HG03565 (cell line): Measurements from ENCODE around the gene SLA2.
"Not testable (repeated sequence)": the region's sequence is repeated elsewhere in the genome, so short reads cannot be mapped to it uniquely, and the experiment has no call there.

Source experiments
- ATAC-seq: cut with Tn5 transposase; IDR thresholded peaks from one replicate; pipeline ENCODE4 v1.9.1; 2021; ENCODE audit warnings: mild to moderate bottlenecking, moderate library complexity; ENCODE audit not compliant: unreplicated experiment

SLA2 gene

DNA sequence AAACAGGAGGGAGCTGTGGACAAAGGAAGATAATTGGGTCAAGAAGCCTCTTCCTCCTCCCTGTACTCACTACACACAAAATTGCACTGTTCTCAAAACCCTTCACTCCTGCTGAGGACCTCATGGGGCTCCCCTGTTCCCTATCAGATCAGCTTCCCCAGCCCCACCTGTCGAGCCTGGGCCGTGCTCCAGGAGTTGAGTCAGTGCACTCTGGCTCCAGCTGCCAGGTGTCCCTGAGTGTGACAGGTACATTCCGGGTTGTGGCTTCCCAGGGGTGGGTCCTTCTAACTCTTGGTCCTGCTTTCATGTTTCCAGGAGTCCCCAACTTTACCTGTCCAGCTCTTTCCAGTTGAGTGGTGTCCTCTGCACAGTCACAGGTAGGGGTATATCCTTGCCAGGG is 32.0 kb downstream of the SLA2 start:
- ATAC-seq: no peak

DNA sequence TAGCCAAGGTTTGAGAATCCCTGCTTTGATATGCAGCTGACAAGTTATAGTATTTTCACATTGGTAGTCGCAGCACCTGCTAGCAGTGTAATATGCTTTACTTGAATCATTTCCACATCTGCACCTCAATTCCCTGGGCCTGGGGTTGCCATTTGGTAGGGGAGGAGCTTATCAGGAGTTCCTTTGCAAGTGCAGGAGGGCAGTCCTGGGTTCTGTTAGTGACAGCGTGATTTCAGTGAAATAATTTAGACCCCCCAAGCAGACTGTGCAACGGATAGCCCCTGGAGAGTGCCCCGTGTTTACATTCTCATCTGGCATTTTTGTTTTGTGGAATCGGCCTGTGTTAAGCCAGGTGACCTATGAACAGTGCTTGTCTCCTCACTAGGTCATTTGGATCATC is 34.4 kb downstream of the SLA2 start:
- ATAC-seq: no peak

DNA sequence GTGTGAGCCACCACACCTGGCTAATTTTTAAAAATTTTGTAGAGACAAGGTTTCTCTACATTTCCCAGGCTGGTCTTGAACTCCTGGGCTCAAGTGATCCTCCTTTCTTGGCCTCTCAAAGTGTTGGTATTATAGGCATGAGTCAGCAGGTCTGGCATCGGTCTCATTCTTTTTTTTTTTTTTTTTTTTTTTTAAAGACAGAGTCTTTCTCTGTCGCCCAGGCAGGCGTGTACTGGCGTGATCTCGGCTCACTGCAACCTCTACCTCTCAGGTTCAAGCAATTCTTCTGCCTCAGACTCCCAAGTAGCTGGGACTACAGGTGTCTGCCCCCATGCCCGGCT is 37.6 kb downstream of the SLA2 start:
- ATAC-seq: not testable (repeated sequence)

DNA sequence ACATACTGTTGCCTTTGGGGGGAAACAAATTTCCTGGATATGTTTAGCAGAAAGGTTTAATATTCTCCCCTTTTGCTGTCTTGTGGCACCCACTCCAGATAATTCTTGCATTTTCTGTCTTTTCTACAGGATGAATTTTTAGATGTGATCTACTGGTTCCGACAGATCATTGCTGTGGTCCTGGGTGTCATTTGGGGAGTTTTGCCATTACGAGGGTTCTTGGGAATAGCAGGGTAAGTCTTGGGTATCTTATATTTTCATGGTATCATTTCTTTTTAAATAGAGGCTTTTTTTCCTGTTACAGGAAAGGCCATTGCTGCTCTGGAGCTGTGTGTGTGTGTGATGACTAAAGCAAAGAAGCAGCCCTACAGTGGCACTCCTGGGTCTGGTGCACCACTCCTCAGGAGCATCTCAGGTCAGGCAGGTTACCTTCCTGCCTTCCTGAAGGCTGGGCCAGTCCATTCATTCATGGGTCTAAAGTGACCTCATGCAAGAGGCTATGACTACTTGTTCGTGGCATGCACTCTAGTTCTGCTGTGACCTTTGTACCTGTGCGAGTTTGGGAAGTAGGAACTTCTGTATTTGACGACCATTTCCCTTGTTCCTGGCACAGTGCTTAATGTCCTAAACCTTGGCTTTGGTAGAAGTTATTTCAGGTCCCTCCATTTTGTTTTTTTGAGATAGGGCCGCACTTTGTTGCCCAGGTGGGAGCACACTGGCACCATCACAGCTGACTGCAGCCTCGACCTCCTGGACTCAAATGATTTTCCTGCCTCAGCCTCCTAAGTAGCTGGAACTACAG is 38.2 kb downstream of the SLA2 start:
- no peak for ATAC-seq

DNA sequence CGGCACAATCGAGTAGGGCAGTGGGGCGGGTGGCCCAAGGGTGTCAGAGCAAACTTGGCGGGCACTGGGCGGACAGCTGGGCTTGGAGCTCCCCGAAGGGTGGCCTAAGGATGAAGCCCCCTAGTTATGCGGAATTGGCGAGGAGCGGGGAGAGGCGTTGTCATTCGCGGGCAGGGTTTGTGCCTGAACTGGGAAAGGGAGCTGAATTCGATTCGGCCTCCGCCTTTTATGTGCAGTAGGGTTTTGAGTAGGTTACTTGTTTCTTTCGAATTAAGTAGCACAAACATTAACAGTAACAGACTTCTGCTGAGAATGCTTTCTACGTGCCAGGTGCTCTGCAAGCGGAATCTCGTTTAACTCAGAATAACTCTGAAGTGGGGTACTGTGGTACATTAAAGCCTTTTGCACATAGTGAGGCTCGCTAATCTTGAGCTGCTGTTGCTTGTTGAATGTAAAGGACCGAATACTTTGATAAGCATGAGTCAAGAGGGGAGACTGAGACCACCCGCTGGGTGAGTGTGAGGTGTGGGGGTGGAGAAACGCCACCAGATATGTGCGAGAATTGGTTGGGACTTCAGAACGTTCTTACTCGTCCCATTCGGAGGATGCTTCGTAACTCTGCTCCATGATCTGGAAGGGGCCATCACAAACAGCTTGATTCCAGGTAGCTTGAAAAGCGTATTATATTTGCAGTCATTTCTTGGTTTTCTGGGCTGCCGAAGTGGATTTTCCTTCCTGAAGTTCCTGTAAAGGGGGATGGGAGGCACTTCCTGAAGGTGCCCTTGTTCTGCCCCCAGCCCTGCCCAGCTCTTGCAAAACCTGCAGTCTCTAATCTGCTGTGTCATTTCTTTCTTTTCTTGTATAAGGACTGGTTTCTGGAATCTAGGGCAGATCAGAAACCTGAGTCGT is 39.6 kb downstream of the SLA2 start:
- ATAC-seq: no peak

DNA sequence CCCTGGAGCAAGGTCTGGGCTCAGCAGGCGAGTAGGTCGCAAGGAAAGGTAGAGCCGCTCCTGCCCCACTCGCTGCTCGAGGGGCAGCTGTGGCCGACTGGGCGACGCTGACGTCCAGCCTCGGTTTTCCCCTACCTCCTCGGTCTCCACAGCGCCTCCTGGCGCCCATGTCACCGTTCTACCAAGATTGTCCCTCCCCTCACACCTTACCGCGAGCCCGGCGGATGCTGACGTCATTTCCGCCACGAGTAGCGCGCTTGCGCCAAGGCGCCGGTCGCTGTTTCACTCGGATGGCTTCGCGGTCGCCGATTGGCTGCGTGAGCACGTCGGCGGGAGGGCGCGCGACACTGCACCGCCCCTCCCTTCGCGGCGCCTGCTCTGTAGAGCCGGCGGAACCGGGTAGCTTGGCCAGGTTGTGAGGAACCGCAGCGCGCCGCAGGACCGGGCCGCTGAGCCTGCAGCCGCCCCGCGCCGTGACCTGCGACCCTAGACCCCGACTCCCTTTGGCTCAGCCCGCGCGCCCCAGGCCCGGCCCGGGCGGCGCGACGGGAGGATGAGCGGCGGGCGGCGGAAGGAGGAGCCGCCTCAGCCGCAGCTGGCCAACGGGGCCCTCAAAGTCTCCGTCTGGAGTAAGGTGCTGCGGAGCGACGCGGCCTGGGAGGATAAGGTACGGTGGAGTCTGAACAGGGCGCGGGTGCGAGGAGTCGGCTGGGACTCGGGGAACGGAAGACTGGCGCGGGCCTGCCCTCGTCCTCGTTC is 40.4 kb downstream of the SLA2 start, which contains the start of gene RAB5IF:
Gene RAB5IF (plus strand): TSS at position 381 of the 759 bp plus-strand sequence. CDS start 173 bp downstream, at position 554.
- ATAC-seq: peak; percentile 82

DNA sequence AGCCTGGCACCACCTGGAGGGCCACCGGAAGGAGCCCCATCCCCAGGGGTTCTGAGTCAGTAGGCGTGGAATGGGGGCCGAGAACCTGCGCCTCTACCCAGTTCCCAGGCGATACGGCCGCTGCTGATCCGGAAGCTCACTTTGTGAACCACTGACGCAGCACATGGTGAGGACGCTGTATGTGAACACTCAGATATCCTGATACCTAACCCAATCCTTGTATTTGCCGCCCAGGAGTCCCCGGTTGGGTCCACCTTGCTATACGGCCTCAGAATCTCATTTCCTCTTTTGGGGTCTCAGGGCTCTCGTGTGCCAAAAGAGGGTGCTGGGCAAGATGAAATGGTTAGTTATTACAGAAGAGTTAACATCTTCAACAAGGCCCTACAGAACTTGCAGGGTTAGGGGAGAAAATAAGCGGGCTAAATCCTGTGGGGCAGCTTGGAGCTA is 41.0 kb downstream of the SLA2 start:
- ATAC-seq: peak; percentile 18

DNA sequence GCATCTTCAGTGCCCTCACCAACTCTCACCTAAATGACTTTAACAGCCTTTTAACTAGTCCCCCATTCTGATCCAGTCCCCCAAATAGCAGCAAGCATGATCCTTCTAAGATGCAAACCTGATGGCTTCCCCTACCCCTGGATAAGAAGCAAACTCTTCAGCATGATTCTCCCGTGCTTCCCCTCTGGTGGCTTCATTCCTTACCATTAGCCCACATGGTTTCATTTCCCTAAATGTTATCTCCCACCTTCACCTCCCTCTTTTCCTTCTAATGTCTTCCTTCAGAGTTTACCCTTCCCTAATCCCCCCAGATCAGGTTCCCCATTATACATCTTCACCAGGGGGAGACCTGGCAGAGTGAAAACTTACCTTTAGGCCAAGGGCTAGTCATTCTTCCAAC is 44.5 kb downstream of the SLA2 start:
- ATAC-seq: no peak

DNA sequence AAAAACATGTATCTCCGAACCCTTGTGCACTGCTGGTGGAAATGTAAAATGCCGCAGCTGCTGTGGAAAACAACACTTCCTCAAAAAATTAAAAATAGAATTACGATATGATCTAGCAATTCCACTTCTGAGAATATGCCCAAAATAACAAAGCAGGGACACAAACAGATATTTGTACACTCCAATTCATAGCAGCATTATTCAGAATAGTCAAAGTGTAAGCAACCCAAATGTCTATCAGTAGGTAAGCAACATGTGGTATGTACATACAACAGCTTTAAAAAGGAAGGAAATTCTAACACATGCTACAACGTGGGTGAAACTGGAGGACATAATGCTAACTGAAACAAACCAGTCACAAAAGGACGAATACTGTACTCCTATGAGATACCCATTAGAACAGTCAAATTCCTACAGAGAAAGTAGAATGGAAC is 46.1 kb downstream of the SLA2 start:
- ATAC-seq: no peak

DNA sequence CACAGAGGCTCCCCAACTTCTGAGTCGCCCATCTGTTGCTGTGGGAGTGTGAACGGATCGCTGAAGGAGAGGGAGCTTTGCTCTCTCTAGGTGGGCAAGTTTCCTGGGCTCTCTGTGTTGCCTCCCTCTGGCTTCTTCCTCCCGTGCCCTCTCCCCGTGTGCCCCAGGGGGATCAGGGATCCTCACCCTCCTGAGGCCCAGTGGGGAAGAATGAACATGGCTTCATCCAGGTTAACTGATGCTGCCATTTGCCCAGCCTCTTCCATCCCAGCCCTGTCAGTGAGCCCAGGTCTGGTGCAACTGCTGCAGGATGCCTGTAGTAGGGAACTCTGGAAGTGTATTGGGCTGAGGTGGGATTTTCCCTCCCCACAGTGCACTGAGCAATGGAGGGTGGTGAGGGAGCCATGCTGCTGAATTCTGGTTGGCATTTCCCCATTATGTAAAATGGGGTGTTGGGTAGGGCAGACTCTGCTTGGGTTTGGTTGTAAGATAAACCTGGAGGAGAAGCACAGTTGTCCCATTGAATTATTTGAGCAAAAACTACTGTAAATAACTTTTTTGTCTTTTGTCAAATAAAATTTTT is 52.6 kb downstream of the SLA2 start:
- ATAC-seq: no peak

DNA sequence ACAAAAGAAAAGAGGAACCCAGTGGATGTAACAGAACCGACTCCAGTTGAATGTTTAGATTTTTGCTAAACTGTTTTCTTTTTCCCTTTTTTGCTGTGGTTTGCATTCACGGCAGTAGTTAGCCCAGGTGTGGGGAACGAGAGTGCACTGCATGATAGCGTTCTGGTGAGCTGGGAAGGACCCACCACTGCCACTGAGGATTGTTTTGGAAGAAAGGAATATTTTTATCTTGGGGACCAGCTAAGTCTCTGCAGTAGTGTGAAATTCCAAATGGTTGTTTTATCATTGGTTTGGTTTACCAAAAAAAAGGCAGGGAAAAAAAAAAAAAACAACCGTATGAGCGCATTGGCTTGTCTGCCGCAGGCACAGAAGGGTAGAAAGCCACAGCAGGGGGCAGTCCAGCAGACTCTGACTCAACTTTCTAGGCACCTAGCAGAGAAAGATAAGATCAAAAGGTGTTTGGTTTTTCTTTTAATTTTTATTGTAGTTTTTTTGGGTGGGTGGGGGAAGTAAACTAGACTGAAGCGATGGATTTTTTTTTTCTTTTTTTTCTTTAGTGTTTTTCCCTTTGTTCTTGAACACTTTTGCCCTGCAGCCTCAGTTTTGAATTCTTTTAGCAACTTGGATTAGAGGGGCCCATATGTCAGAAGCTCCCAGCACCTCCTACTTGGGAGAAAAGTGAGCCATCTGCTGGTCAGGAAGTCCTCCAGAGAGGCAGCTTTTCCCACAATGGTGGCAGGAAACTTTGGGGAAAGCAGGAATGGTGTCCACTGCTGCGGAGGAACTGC is 53.9 kb downstream of the SLA2 start:
- ATAC-seq: no peak

DNA sequence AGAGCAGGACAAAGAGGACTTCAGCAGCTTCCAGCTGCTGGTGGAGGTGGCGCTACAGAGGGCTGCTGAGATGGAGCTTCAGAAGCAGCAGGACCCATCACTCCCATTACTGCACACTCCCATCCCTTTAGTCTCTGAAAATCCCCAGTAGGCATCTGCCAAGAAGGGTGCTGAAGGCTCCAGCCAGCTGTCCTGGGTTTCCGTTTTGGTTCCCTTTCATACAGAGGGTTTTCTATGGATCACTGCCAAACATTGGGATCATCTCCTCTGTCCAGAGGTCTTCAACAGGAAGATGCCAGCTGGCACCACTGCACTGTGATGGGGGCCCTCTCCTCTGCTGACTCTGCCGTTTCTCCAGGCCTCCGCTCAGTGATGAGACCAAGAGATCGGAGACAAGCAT is 54.7 kb downstream of the SLA2 start:
- ATAC-seq: no peak

DNA sequence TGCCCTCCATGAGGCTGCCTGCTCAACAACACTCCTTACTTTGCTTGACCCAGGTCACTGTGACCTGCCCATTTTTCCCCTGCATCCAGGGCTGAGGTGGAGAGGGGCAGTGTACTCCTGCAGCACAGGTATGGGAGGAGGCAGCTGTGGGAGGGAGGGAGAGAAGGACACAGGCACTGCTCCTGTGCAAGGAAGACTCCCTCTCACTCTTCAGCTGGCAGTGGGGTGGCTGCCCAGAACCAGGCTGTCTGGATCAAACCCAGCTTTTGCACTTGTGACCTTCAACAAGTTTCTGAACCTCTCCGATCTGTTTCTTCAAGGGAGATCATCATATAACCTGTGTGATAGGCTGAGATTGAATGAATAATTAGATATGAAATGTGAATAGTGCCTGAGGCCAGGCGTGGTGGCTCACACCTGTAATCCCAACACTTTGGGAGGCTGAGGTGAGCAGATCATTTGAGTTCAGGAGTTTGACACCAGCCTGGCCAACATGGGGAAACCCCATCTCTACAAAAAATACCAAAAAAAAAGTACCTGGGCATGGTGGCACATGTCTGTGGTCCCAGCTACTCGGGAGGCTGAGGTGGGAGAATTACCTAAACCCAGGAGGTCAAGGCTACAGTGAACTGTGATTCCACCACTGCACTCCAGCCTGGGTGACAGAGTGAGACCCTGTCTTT is 58.5 kb downstream of the SLA2 start:
- no peak for ATAC-seq

DNA sequence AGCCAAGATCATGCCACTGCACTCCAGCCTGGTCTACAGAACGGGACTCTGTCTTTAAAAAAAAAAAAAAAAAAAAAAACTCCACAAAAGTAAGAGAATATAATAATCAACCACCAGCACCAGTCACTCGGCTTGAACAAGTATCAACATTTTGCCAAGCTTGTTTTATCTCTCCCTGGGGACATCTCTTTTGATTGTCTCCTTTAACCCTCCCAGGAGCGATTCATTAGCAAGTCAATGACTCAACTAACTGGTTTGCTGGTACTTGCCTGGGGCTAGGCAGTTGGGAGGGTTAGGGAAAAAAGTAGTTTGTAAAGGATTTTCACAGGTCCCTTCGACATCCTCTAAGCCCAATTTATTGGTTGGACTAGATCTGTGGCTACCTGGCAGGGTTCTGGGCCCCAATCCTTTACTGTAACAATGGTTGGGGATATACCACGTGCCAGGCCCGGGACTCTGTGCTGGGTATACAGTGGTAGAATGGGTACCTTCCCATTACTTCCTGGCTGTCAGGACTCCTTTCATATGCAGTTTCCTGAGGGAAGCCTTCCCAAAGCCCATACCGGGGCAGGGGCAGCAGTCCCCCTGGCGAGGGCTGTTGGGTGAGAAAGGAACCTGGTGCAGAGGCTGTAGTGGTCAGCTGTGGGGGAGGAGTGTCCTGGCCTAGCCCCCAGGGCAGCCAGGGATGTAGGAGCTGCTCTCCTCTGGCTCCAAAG is 60.4 kb downstream of the SLA2 start:
- no peak for ATAC-seq

DNA sequence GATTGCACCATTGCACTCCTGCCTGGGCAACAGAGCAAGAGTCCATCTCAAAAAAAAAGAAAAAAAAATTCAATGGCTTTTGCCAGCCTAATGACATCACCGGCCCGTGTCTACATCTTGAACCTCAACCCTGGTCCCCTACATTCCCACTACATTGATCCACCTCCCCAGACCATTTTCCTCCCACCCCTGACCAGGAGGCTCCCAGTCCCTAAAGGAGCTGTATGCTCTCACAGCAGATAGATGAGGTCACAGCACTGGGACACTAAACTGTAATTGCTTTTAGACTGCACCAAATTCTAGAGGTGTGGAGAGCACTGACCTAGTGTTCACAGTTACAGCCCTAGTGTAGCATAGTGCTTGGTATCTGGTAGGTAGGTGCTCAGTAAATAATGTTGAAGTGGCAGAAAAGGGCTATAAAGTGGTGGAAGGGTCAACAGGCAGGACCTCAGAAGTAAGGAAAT is 61.9 kb downstream of the SLA2 start:
- ATAC-seq: no peak

DNA sequence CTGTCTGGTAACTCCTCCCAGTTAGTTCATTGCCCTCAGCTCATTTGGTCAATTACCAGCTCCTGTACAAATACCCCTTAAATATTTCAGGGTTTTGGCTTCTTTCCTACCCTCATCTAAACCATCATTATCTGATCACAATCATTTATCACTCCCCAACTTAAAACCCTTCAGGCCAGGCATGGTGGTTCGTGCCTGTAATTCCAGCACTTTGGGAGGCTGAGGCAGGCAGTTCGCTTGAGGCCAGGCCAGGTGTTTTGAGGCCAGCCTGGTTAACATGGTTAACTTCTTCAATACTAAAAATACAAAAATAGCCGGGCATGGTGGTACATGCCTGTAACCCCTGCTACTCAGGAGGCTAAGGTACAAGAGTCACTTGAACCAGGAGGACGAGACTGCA is 63.2 kb downstream of the SLA2 start:
- no peak for ATAC-seq

DNA sequence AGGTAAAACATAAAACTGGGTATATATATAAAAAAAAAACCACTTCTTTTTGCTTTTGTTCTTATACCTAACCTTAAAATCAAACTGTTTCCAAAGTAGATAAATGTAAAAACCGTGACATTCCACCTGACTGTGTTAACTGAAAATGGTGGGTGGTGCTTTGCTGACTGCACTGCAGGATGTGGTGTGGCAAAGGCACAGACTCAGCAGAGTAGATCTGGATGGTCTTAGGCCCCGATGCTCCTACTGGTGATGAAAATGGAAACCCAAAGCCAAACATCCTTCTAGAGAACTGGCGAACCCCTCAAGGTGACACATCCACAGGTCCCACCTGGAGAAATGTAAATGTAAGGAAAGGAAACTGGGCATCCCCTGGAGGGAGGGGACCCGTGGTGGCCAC is 63.7 kb downstream of the SLA2 start:
- ATAC-seq: no peak

DNA sequence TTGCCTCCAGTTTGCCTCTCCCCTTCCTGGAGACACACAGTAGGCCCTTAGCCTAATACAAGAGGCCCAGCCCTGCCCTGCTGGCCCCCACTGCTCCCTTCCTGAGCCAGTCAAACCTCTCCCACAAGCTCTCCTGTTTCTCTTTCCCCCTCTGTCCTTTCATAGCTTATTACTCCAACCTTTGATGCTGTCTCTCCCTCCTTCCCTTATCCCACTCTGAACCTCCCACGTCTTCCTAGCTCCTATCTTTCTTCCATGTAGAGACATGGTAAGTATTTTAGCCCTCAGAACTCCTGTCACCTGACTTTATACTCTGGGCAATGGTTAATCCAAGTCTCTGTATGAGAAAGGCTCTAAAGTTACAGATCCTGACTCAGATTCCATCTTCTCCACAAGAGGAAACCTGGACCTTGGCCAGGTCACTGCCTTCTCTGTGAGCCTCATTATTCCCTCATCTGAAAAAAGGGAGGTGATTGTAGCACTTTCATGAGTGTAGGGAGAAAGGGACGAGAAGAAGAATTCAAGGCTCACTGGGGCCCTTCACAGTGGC is 65.9 kb downstream of the SLA2 start:
- ATAC-seq: no peak
